Ascending aorta (tissue), 2 donors: Measurements from ENCODE around the gene MEOX1. TPM values are rescaled to one million over a fixed set of nuclear protein-coding genes. Genes with fewer than 3 reads are reported as not detected.
"Not testable (repeated sequence)": the region's sequence is repeated elsewhere in the genome, so short reads cannot be mapped to it uniquely, and the experiment has no call there.

Experiments
- DNase-seq, 2 donors: peaks; one replicate each; pipeline ENCODE4 v3.0.0-alpha.2; 2019; ENCODE audit warnings: low spot score in 2 of 2
- H3K27ac ChIP-seq, 2 donors: fragments of 200-600 bp; sonication (generic); one replicate each; pipeline ENCODE4 v1.5.1; 2016 to 2017; ENCODE audit warnings: mild to moderate bottlenecking in 1 of 2
- H3K27me3 ChIP-seq: fragments of 200-600 bp; sonication (generic); one replicate; pipeline ENCODE4 v1.5.1; 2017
- H3K36me3 ChIP-seq, 2 donors: fragments of 200-600 bp; sonication (generic); one replicate each; pipeline ENCODE4 v1.5.1; 2016
- H3K4me1 ChIP-seq, 2 donors: fragments of 200-600 bp; sonication (generic); one replicate each; pipeline ENCODE4 v1.5.1; 2016 to 2017; ENCODE audit warnings: mild to moderate bottlenecking in 1 of 2
- H3K4me3 ChIP-seq, 2 donors: fragments of 200-600 bp; sonication (generic); one replicate each; pipeline ENCODE4 v1.5.1; 2016 to 2017; ENCODE audit warnings: mild to moderate bottlenecking in 1 of 2
- H3K9me3 ChIP-seq, 2 donors: fragments of 200-600 bp; sonication (generic); one replicate each; pipeline ENCODE4 v1.5.1; 2016
- CTCF ChIP-seq, 3 experiments: fragments of 200-600 bp in 2 of 3; fragments of 450-650 bp in 1 of 3; sonication (generic) in 2 of 3; IDR thresholded peaks; one replicate each; pipeline ENCODE4 v1.5.1; 2016 to 2019; ENCODE audit warnings: antibody characterized with exemption in 3 of 3, mild to moderate bottlenecking in 1 of 3, moderate library complexity in 1 of 3
- intact Hi-C: fragments of 100-400 bp; cut with DNase I; formaldehyde crosslinking; loops from one replicate; pipeline ENCODE4 v1.15.1; 2023
- total RNA-seq: library from RNA; depleted of rRNA; stranded (reverse); fragments of >200 nt; gene quantifications from one replicate; pipeline ENCODE4 v1.1.0, GENCODE V29; 2016

Gene MEOX1
- total RNA-seq, 1 donor from 2014 or later = 17.8 TPM

- intact Hi-C loops = loop anchor here (5.0 kb wide), 1 partner anchor 157 kb away; the partner anchor contains the start of gene CD300LG
- DNase-seq = no peak
- Histone ChIP-seq H3K9me3 (no peaks in the 10 kb centered on the region), H3K4me1 (peaks cover 0 to 13% of the 10 kb centered on the region in 2 donors), H3K36me3 (no peaks in the 10 kb centered on the region), H3K4me3 (no peak overlapping the region), H3K27ac (no peak overlapping the region), H3K27me3 (no peaks in the 10 kb centered on the region)
- no peak for TF ChIP-seq CTCF (IDR thresholded peaks at IDR 0.05)
Observed at GRCh38 chr17:43690624-43691316, 29.0 kb upstream of the MEOX1 start.

- no peak overlapping the region for H3K27ac ChIP-seq
- TF ChIP-seq CTCF (IDR thresholded peaks at IDR 0.05) = no peak
- H3K36me3 ChIP-seq = no peaks in the 10 kb centered on the region
- intact Hi-C loops = loop anchor here (5.0 kb wide), 1 partner anchor 157 kb away; the partner anchor contains the start of gene CD300LG
- peaks cover 0 to 4% of the 10 kb centered on the region in 2 donors for H3K4me1 ChIP-seq
- H3K9me3 ChIP-seq = no peaks in the 10 kb centered on the region
- H3K4me3 ChIP-seq = no peak overlapping the region
- DNase-seq = no peak
- H3K27me3 ChIP-seq = no peaks in the 10 kb centered on the region
Observed at GRCh38 chr17:43689814-43690213, 28.1 kb upstream of the MEOX1 start.

GRCh38 chr17:43689131-43689530, 27.4 kb upstream of the MEOX1 start:
- Histone ChIP-seq H3K27me3 (no peaks in the 10 kb centered on the region), H3K9me3 (no peaks in the 10 kb centered on the region), H3K27ac (no peak overlapping the region), H3K36me3 (no peaks in the 10 kb centered on the region), H3K4me3 (no peak overlapping the region), H3K4me1 (no peaks in the 10 kb centered on the region)
- DNase-seq = no peak
- intact Hi-C loops = no loop called here
- no peak for TF ChIP-seq CTCF (IDR thresholded peaks at IDR 0.05)

- H3K4me1 ChIP-seq, H3K27me3 ChIP-seq, DNase-seq, H3K27ac ChIP-seq, H3K9me3 ChIP-seq, H3K4me3 ChIP-seq, H3K36me3 ChIP-seq, intact Hi-C loops: not testable (repeated sequence)
Observed at GRCh38 chr17:43686957-43687356, 25.2 kb upstream of the MEOX1 start.

- Histone ChIP-seq H3K27me3 (no peaks in the 10 kb centered on the region), H3K36me3 (no peaks in the 10 kb centered on the region), H3K4me3 (no peak overlapping the region), H3K27ac (no peak overlapping the region), H3K4me1 (no peaks in the 10 kb centered on the region), H3K9me3 (no peaks in the 10 kb centered on the region)
- intact Hi-C loops = no loop called here
- no peak for DNase-seq
- no peak for TF ChIP-seq CTCF (IDR thresholded peaks at IDR 0.05)
Observed at GRCh38 chr17:43683928-43684653, 22.4 kb upstream of the MEOX1 start.

- no peaks in the 10 kb centered on the region for H3K27me3 ChIP-seq
- no peak overlapping the region for H3K4me3 ChIP-seq
- H3K9me3 ChIP-seq = no peaks in the 10 kb centered on the region
- TF ChIP-seq CTCF (IDR thresholded peaks at IDR 0.05) = no peak
- H3K36me3 ChIP-seq = no peaks in the 10 kb centered on the region
- peaks cover 0 to 7% of the 10 kb centered on the region in 2 donors for H3K4me1 ChIP-seq
- H3K27ac ChIP-seq = no peak overlapping the region
- intact Hi-C loops = no loop called here
- DNase-seq = no peak
Observed at GRCh38 chr17:43680461-43680860, 18.7 kb upstream of the MEOX1 start.
